GM18505 (cell line): ENCODE measurements around the gene CDHR3.
"Not testable (repeated sequence)": the region's sequence is repeated elsewhere in the genome, so short reads cannot be mapped to it uniquely, and the experiment has no call there.

Experiments used
- ATAC-seq: cut with Tn5 transposase; IDR thresholded peaks from one replicate; pipeline ENCODE4 v1.9.1; 2021; ENCODE audit not compliant: unreplicated experiment
- POLR2A ChIP-seq: IDR thresholded peaks from 4 replicates; pipeline ENCODE4 v1.6.1; 2011; ENCODE audit warnings: borderline replicate concordance; ENCODE audit not compliant: insufficient read depth, insufficient read length; ENCODE audit errors: extremely low read depth

The CDHR3 gene

GRCh38 chr7:105990727-105991453, 27.8 kb downstream of the CDHR3 start:
- no peak for ATAC-seq
- TF ChIP-seq POLR2A, result no peak

GRCh38 chr7:105992905-105993304, 29.8 kb downstream of the CDHR3 start:
- no peak for ATAC-seq

GRCh38 chr7:105996860-105997737, 34.0 kb downstream of the CDHR3 start:
- ATAC-seq, result no peak
- TF ChIP-seq POLR2A, result no peak

More at GRCh38 chr7:105992905-105993304, 29.8 kb downstream of the CDHR3 start:
- TF ChIP-seq POLR2A, result no peak

GRCh38 chr7:105999256-105999655, 36.2 kb downstream of the CDHR3 start:
- no peak for TF ChIP-seq POLR2A
- ATAC-seq, result no peak

- no peak for TF ChIP-seq POLR2A
- ATAC-seq, result no peak
Measured at GRCh38 chr7:106001196-106001595, 38.1 kb downstream of the CDHR3 start.

GRCh38 chr7:106001886-106002285, 38.8 kb downstream of the CDHR3 start:
- no peak for TF ChIP-seq POLR2A
- ATAC-seq, result no peak

GRCh38 chr7:106003525-106004064, 40.5 kb downstream of the CDHR3 start:
- no peak for ATAC-seq
- no peak for TF ChIP-seq POLR2A

- no peak for ATAC-seq
- TF ChIP-seq POLR2A, result no peak
Measured at GRCh38 chr7:106006906-106007305, 43.8 kb downstream of the CDHR3 start.

- not testable (repeated sequence) for ATAC-seq
Measured at GRCh38 chr7:106007796-106008195, 44.7 kb downstream of the CDHR3 start.

GRCh38 chr7:106009503-106010226, 46.6 kb downstream of the CDHR3 start:
- peak; percentile 85 for ATAC-seq
- no peak for TF ChIP-seq POLR2A

GRCh38 chr7:106010331-106010730, 47.3 kb downstream of the CDHR3 start:
- ATAC-seq, result no peak

GRCh38 chr7:106010866-106011265, 47.8 kb downstream of the CDHR3 start:
- no peak for ATAC-seq
- TF ChIP-seq POLR2A, result no peak

More at GRCh38 chr7:106010331-106010730, 47.3 kb downstream of the CDHR3 start:
- TF ChIP-seq POLR2A, result no peak

GRCh38 chr7:106012184-106012583, 49.1 kb downstream of the CDHR3 start:
- no peak for ATAC-seq
- no peak for TF ChIP-seq POLR2A
